NCI-H460 (cell line): ENCODE data around the gene SSB. TPM values are rescaled to one million over a fixed set of nuclear protein-coding genes. Genes with fewer than 3 reads are reported as not detected.
"Not testable (repeated sequence)": the region's sequence is repeated elsewhere in the genome, so short reads cannot be mapped to it uniquely, and the experiment has no call there.

ENCODE experiments used
- DNase-seq: peaks from one replicate; pipeline ENCODE4 v3.0.0-alpha.2; 2016; ENCODE audit warnings: low read depth; ENCODE audit errors: extremely low read depth
- total RNA-seq: library from RNA; depleted of rRNA; stranded (reverse); fragments of >200 nt; shearing (Covaris generic); gene quantifications from 2 replicates; pipeline ENCODE4 v1.2.3, GENCODE V29; 2014

Gene SSB
- total RNA-seq, 1 experiment from 2014 or later, result 197 TPM

- DNase-seq, result no peak
These were observed 17.2 kb upstream of the SSB start for GRCh38 chr2:169781249-169782013.

- no peak for DNase-seq
These were observed 16.2 kb upstream of the SSB start for GRCh38 chr2:169782513-169782912.

- DNase-seq, result no peak
These were observed 8.1 kb upstream of the SSB start for GRCh38 chr2:169790581-169790980.

GRCh38 chr2:169795181-169795580 lies 3.5 kb upstream of the SSB start:
- no peak for DNase-seq

DNA sequence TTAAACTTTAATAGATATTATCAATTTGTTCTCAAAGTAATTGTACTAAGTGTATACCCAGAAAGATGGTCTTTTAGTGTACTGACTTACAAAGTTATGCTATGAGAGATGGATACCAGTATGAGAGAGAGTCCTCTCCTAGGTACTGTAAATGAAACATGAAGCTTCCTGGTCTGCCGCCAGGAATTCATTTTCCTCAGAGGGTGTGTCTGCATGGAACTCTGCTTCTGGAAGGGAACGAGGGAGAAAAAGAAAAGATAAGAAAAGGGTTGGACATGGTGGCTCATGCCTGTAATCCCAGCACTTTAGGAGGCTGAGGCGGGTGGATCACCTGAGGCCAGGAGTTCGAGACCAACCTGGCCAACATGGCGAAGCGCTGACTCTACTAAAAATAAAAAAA lies 2.2 kb upstream of the SSB start:
- DNase-seq, result no peak

GRCh38 chr2:169797601-169798000 lies 1.1 kb upstream of the SSB start:
- no peak for DNase-seq

GRCh38 chr2:169798397-169798717 lies 314 bp upstream of the SSB start:
- DNase-seq, result no peak

DNA sequence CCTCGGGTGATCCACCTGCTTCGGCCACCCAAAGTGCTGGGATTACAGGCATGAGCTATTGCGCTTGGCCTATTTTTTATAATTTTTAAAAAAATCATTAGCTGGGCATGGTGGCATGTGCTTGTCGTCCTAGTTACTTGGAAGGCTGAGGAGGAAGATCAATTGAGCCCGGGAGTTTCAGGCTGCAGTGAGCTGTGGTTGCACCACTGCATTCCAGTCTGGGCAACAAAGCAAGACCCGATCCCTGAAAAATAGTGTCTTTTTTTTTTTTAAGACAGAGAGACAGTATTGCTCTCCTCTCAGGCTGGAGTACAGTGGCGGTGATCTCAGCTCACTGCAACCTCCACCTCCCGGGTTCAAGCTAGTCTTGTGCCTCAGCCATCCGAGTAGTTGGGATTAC lies 4.8 kb downstream of the SSB start:
- DNase-seq, result no peak

- DNase-seq, result no peak
These were observed 7.9 kb downstream of the SSB start for GRCh38 chr2:169806586-169806985.

DNA sequence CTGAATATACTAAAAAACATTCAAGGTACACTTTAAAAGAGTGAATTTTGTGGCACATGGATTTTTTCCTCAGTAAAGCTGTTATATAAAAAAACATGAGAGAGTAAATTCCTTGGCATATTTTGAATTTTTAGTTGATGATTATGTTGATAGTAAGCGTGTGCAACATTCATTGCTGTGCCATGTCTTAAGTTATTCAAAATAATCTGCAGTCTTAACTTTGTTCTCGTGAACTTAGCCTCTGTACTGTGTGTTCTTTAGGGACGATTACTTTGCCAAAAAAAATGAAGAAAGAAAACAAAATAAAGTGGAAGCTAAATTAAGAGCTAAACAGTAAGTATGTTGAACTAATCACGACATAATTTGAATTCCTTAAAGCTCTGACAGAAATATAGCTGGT lies 9.6 kb downstream of the SSB start:
- DNase-seq, result no peak

- DNase-seq, result peak; percentile 30
These were observed 17.2 kb downstream of the SSB start for GRCh38 chr2:169815849-169816248.

DNA sequence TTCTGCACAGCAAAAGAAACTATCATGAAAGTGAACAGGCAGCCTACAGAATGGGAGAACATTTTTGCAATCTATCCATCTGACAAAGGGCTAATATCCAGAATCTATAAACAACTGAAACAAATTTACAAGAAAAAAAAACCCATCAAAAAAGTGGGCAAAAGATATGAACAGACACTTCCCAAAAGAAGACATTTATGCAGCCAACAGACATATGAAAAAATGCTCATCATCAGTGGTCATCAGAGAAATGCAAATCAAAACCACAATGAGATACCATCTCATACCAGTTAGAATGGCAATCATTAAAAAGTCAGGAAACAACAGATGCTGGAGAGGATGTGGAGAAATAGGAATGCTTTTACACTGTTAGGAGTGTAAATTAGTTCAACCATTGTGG lies 18.3 kb downstream of the SSB start:
- not testable (repeated sequence) for DNase-seq

GRCh38 chr2:169817369-169817768 lies 18.7 kb downstream of the SSB start:
- not testable (repeated sequence) for DNase-seq

DNA sequence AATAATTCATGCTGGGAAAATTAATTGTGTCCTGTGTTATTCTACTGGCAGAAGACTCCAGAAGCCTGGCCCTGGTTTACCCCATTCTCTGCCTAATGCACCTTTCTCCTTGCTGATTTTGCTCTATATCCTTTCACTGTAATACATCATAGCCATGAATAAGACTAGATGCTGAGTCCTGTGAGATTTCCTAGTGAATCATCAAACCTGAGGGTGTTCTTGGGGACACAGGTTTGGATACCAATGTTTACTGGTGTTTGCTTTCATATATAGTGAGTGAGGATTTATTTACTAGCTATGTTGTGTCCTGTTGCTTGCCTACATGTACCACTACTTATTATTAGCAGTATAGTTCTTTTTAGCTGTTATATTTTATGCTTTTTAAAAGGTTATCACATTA lies 19.6 kb downstream of the SSB start:
- no peak for DNase-seq

DNA sequence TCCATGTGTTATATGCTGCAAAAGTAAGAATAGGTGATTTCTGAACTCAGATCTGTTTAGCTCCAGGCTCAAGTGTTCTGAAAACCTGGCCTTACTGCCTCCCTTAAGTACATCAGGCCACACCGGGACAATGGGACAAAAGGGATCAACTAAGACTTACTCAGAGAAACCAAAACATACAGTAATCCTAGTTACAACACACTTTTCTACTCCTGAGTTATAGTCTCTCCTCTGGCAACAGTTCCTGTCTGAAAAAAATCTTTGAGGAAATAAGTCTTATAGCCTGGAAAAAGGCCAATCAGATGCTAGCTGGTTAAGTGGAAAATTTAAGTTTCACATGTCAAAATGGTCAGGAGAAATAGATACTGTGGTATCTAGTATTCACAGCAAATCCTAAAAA lies 20.4 kb downstream of the SSB start:
- no peak for DNase-seq

DNA sequence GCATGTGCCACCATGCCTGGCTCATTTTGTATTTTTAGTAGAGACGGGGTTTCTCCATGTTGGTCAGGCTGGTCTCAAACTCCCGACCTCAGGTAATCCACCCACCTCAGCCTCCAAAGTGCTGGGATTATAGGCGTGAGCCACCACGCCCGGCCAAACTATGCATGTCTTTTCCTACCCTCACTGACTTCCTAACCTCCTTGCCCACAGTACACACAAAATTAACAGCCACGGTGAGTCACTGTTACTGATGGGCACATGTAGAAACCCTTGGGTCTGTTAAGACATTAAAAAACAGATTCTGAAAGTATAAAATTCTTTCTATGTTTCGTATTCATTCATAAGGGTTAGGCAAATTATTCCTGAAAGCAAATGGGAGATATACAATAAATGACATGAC lies 21.4 kb downstream of the SSB start:
- DNase-seq, result not testable (repeated sequence)

DNA sequence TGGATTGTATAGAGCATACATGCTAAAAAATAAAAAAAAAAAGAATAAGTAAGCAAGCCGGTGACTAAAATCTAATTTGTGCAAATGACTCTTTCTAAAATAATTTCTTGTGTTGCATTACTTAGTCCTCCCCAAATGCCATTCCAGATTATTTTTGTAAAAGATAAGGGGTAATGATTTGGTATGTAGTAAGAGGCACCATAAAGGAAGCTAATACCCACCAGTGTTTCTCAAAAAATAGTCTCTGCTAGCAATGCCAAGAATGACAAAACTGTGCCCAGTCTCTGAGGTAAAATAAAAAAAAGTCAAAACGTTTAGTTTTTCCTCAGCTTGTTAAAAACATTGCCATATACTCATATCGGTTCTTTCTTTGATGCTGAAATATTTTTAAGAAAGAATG lies 23.4 kb downstream of the SSB start:
- no peak for DNase-seq

DNA sequence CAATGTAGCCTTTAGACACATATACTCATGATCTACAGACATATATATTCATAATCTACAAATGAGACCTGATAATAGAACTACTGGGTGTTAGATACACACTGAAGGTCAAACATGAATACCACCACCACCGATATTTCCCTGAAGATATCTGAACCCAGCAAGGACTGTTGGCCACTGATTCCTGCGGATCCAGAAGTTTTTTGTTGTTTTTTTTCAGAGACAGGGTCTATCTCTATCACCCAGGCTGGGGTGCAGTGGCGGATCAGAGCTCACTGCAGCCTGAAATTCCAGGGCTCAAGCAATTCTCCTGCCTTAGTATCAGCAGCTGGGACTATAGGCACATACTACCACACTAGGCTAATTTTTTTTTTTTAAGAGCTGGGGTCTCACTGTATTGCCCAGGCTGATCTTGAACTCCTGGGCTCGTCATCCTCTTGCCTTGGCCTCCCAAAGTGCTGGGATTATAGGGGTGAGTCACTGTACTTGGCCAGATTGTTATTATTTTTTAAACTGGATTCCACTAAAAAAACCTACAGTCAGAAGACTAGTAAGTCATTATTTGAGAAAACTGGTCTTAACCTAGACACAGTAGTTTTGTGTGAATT lies 24.2 kb downstream of the SSB start:
- no peak for DNase-seq

DNA sequence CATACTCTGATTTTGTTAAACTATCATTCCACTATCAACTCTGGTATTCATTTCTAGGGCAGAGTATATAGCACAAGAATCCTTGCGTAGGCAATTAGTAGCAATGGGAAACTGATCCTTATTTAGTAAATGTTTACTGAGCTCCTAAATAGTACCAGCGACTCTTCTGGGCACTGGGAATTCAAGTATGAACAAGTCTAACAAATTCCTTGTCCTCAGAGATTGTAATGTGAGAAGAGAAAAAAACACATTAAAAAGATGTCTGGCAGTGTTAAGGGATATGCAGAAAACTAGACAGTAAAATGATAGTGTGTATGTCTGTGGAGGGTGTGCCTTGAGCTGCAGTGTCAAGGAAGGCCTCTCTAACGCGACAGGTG lies 25.3 kb downstream of the SSB start:
- no peak for DNase-seq

GRCh38 chr2:169824373-169825333 lies 26.0 kb downstream of the SSB start, which contains the start of gene METTL5:
Gene METTL5, minus strand, starts transcription at chr2:169824905. Its CDS starts 308 bp downstream, at chr2:169824597.
- peak; percentile 80 for DNase-seq
